Breast epithelium (tissue), 3 donors: ENCODE results near the gene C2orf74.

ENCODE experiments used
- CTCF ChIP-seq, 3 donors: fragments of 450-650 bp; IDR thresholded peaks; one replicate each; pipeline ENCODE4 v1.5.1; 2016 to 2017; ENCODE audit warnings: antibody characterized with exemption in 3 of 3, mild to moderate bottlenecking in 3 of 3, moderate library complexity in 3 of 3
- POLR2A ChIP-seq: fragments of 450-650 bp; IDR thresholded peaks from one replicate; pipeline ENCODE4 v1.6.1; 2016; ENCODE audit warnings: antibody characterized with exemption, mild to moderate bottlenecking, moderate library complexity

- TF ChIP-seq CTCF (IDR thresholded peaks at IDR 0.05), result no peak
- TF ChIP-seq POLR2A, result no peak
Measured at GRCh38 chr2:61183795-61184194, 21.8 kb downstream of the C2orf74 start.
